ENCODE measurements around the gene TOMT.

Gene TOMT, protein sequence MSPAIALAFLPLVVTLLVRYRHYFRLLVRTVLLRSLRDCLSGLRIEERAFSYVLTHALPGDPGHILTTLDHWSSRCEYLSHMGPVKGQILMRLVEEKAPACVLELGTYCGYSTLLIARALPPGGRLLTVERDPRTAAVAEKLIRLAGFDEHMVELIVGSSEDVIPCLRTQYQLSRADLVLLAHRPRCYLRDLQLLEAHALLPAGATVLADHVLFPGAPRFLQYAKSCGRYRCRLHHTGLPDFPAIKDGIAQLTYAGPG

DNA sequence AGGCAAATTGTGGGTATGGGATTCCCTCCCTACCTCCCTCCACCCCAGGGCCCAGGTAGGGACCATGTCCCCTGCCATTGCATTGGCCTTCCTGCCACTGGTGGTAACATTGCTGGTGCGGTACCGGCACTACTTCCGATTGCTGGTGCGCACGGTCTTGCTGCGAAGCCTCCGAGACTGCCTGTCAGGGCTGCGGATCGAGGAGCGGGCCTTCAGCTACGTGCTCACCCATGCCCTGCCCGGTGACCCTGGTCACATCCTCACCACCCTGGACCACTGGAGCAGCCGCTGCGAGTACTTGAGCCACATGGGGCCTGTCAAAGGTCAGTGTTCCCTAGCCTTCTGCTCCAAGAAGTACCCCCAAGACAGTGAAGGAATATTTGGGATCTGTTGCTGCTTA, at the start of gene TOMT:
Gene TOMT, plus strand, starts transcription at position 37 of the 400 bp plus-strand sequence. Its CDS starts 28 bp downstream, at position 65.
- DNase-seq: no peak

- DNase-seq: no peak
Measured at GRCh38 chr11:72058416-72059034, 47.2 kb upstream of the TOMT start.

GRCh38 chr11:72061739-72062396, 43.9 kb upstream of the TOMT start:
- no peak for DNase-seq

GRCh38 chr11:72066855-72067254, 38.9 kb upstream of the TOMT start:
- no peak for DNase-seq

DNA sequence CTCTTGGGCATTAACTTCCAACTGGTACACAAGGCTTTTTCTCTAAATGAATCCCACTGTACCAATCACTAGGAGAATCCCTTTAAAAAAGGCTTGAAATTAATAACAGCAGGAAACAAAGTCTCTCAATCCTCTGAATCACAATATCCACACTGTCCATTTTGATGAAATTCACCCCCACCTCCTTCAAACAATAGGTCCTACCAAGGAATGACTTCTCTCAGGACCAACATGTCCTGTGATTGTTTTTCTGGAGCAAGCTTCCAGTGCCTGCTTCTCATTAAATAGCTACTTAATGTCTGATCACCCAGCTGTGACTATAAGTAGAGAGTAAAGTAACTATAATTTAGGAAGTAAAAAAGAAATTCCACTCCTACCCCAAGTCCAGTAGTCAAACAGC, 38.5 kb upstream of the TOMT start:
- no peak for DNase-seq

DNA sequence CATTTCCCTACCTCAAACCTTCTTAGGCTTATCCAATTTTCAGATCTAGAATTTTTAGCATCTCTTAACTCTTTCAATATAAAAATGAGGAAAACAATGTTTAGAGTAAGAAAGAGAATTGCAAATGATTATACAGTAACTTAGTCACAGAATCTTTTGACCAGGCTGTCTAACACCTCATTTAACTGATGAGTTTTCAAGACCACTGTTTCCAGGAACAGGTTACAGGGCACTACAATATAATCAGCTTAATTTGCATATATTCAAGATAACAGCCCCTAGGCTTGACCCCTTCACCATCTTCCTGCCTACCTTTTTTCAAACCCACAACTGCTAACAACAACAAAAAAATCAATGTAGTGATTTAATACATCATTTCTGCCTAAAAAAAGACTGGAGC, 38.0 kb upstream of the TOMT start:
- no peak for DNase-seq

GRCh38 chr11:72069200-72069599, 36.5 kb upstream of the TOMT start:
- DNase-seq: no peak

GRCh38 chr11:72069787-72070251, 35.9 kb upstream of the TOMT start:
- peak; percentile 85 to 90 for DNase-seq

DNA sequence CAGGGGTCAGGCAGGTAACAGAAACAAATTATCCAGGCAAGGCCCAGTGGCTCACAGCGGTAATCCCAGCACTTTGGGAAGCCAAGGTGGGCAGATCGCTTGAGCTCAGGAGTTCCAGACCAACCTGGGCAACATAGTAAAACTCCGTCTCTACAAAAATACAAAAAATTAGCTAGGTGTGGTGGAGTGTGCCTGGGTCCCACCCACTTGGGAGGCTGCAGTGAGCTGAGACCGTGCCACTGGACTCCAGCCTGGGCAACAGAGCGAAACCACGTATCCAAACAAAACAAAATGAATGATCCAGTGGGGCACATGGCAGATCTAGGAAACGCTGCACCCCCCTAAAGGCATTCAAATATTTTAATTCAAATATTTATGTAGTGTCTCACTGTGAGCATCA, 35.2 kb upstream of the TOMT start:
- no peak for DNase-seq

DNA sequence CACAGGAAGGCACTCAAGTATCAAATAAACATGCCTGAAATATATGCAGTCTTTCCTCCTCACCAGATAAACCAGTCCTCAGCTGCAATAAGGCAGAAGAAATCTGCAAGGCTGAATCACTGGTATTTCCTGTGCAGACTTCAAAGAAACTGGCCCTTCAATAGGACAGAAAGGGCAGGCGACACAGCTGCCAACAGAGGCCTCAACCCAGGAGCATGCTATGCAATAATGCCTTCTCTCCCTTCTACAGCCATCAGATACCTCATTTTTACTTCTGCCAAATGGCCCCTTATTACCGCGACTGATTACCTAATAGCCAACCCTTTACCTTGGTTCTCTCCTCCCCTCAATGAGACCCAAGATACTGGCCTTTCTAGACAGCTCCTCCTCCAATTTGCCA, 33.4 kb upstream of the TOMT start:
- peak; percentile 74 to 89 for DNase-seq

GRCh38 chr11:72075109-72075508, 30.6 kb upstream of the TOMT start:
- peak; percentile 11 to 16 for DNase-seq

- DNase-seq: no peak
Measured at GRCh38 chr11:72075756-72076155, 30.0 kb upstream of the TOMT start.

DNA sequence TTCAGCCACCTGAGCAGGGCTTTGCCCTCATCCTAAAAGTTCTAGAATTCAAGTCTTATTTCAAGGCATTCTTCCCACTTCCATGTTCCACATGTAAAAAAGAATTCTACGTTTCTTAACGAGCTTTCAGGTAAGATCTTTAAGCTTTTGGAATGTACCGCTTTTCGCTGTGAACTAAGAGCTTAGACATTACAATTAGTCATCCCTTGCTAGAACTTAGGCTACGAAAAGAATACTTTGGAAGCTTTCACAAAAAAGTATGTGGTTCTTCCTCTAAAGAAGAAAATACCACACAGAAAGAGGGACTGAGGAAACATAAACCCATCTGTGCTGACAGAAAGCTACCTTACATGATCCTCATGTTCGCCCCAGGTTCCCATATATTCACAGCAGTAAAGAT, 27.2 kb upstream of the TOMT start:
- DNase-seq: no peak

DNA sequence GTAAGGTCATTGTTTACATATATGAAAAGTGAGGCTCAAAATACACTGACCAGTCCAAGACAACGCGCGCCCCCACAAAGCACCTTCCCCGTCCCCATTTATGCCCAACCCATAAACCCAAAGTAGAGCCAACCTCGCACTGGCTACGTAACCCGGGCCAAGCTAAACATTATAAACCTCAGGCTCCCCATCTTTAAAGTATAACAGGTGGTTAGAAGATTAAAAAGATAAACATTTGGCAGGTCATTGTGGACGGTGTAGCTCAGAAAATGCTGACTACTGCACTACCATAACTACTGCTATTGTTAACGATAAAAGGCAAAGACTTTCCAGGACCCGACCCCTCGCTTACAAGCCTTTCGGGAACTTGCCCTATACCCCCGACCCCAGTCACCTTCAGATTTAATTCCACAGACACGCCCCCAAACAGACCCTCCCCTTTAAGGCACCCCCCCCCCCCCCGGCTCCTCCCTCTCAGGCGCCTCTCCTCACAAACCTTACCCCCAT, 25.9 kb upstream of the TOMT start:
- no peak for DNase-seq

GRCh38 chr11:72080326-72081183, 25.2 kb upstream of the TOMT start, which contains the start of the genes LRRC51 and NUMA1:
LRRC51 (plus strand) TSS chr11:72080850; CDS start chr11:72089084, 8,234 bp downstream.
NUMA1 (minus strand) TSS chr11:72080542; CDS start chr11:72035943, 44,599 bp downstream.
- peak; percentile 100 for DNase-seq

- no peak for DNase-seq
Measured at GRCh38 chr11:72081184-72081644, 24.5 kb upstream of the TOMT start.

GRCh38 chr11:72081821-72082453, 23.8 kb upstream of the TOMT start:
- DNase-seq: no peak

DNA sequence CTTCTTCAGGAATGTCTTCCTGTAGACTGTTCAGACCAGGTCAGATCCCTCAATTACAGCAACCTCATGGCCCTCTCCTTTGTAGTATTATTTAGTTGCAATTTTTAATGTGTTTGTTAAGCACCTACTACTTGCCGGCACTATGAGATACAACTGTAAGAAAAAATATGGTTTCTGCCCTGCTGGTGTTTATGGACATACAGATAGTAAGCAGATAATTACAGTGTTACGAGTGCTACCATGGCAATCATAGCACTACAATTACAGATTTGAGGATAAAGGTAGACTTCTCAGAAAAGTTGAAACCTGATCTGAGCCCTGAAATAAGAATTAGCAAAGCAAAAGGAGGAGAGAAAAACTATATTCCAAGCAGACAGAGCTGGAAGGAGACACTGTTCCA, 22.3 kb upstream of the TOMT start:
- DNase-seq: no peak

DNA sequence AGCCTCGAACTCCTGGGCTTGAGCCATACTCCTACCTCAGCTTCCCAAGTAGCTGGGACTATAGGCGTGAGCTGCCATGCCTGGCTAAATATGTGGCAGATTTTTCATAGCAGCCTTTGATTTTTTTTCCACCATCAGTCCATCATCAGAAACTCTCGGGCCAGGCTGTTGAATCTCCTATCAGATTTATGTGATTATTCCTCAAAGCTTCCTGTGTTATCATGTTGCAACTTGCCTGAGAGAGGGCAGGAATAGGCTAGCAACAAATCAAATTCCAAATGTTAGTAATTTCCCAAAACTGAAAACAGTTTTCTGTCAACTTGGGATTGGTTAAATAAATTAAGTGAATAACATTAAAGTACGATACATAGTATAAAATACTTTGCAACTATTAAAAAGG, 21.6 kb upstream of the TOMT start:
- no peak for DNase-seq

DNA sequence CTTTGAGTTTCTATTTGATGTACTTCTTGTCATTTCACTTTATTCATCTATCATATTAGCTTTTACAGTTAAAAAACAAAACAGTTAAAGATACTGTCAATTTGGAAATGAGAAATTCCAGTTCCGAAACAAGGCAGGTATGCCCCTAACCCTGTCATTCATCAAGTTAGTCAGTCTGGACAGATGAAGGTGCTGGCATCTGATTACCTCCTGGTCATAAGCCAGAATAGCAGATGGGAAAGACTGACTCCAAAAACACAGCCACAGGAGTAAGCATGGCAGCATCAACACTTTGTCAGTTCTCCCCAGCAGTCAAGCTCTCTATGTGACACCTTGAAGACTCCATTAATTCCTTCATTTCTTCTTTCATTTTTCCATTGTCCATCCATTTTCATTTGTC, 20.8 kb upstream of the TOMT start:
- no peak for DNase-seq

DNA sequence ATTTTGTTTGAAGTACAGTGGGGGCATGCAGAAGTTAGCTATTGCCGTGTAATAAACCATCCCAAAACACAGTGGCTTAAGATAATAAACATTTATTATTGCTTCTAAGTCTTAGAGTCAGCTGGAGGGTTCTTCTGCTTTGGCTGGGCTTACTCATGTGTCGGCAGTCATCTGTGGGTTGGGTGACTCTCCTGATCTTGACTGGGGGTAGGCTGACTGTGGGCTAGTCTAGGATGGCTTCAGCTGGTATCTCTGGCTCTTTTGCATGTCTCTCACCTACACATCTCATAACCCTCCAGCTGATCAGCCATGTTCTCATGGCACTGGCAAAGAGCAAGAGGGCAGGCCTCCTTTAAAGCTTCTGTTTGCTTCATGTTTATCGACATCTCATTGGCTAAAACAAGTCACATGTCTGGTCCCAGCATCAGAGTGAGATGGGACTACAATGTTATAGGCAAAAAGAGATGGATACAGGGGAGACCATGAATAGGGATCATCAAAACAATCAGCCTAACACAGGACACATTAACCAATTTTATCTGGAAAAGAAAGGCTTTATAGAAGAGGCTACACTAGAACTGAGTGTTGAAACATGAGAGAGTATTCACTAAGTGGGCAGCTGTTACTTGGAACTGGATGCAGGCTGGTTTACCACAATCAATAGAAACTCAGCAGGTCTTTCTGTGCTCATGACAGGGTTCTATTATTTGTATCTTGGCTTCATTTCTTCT, 19.9 kb upstream of the TOMT start:
- DNase-seq: no peak

Measured in SW 1271 (cell line).